NCI-H2029 (cell line): ENCODE measurements around the gene SHISAL1.

ENCODE experiments used
- DNase-seq: peaks from one replicate; lab custom pipeline; 2025; lab: John Stamatoyannopoulos, UW

The SHISAL1 gene

DNA sequence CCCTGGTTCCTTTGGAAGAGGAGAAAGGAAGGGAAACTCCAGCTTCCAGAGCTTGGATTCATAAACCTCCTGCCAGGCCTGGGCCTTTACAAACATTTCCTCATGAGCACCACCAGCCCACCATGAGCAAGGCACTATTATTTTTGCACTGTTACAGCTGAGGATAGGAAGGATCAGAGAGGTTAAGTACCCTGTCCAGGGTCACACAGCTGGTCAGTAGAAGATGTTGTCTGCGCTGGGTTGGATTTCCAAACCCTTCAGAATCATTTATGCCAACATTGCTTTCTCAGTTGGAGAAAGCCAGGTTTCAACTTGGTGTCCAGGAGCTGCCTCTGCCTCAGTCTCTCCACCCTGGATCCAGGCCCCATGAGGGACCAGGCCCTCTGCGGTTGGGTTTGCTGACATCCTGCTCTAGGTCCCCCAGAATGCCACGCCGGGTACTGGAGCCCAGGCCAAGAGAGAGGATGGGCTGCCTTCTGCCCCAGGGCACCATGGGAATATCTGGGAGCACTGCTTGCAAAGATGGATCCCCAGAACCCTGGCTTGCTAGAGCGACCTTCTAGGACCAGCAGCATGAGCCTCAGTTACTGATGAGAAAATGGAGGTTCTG lies 29.7 kb upstream of the SHISAL1 start:
- DNase-seq, result no peak

- no peak for DNase-seq
Measured at GRCh38 chr22:44341431-44342346, 28.9 kb upstream of the SHISAL1 start.

- DNase-seq, result peak; percentile 41
Measured at GRCh38 chr22:44340271-44341239, 27.8 kb upstream of the SHISAL1 start.

GRCh38 chr22:44338906-44339305 lies 26.2 kb upstream of the SHISAL1 start:
- DNase-seq, result peak; percentile 76

DNA sequence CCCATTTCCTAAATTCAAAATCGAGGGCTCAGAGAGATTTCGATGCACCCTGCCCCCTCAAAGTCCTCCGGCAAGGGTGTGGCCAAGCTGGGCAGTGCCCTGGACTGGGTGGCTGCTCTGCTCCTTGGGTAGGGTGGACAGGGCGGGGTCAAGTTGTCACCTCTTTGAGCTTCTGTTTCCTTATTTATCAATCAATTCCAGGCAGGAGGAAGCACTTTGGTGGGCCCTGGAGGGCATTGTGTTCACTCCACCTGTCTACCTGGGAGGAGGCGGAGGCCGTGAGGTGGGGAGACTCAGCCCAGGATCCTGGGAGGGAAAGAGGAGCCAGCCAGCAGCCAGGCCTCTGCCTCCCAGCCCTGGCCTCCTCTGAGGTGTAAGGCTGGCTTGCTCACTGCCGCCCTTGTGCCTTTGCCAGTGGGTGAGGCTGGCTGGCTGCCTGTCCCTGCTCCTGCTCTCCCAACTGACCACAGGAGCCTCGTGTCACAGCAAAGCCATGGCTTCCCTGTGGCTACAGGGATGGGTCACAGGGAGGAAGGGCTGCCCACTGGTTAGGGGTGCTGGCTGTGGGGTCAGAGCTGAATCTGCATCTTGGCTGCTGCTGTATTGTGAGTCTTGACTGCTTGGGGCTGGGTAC lies 25.5 kb upstream of the SHISAL1 start:
- no peak for DNase-seq

DNA sequence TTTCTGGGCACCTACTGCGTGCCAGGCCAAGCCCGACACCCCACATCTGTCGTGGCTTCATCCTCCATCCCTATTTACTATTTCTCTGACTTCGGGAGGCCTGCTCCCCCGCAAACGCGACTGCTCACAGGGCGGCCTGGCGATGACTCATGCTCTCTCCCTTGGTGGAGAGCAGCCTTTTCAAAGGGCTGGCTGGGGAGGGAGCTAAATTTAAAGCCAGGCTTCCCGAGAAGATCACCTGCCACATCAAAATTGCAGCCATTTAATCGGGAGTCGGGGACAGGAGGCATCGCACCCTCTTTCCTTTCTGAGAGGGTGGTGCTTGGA lies 24.9 kb upstream of the SHISAL1 start:
- peak; percentile 41 for DNase-seq

DNA sequence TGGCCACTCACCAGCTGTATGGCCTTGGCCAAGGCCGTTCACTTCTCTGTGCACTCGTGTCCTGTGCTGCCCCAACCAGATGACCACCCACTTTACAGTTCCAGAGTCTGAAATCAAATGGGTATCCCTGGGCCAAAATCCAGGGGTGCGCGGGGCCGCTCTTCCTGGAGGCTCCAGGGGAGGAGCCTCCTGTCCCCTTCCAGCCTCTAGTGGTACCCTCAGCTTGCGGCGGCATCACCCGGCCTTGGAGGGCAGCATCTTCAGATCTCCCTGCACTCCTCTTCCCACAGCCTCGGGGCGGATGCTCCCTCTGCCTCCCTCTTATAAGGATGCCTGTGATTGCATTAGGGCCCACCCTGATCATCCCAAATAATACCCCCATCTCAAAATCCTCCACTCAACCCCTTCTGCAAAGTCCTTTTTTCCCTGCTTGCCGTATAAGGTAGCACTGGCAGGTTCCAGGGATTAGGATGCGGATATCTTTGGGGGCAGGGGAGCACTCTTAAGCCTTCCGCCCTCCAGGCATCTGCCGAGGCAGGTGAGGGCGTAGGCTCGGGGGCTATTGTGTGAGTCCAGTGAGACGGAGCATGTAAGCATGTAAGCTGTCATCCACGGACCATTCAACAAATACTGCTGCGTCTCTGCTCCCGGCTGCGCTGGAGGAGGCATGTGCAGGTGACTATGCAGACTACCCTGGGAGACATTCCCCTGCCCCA lies 24.4 kb upstream of the SHISAL1 start:
- DNase-seq, result peak; percentile 58

GRCh38 chr22:44335903-44336803 lies 23.4 kb upstream of the SHISAL1 start:
- DNase-seq, result no peak

- no peak for DNase-seq
Measured at GRCh38 chr22:44335066-44335839, 22.5 kb upstream of the SHISAL1 start.

- DNase-seq, result no peak
Measured at GRCh38 chr22:44333847-44334635, 21.3 kb upstream of the SHISAL1 start.

DNA sequence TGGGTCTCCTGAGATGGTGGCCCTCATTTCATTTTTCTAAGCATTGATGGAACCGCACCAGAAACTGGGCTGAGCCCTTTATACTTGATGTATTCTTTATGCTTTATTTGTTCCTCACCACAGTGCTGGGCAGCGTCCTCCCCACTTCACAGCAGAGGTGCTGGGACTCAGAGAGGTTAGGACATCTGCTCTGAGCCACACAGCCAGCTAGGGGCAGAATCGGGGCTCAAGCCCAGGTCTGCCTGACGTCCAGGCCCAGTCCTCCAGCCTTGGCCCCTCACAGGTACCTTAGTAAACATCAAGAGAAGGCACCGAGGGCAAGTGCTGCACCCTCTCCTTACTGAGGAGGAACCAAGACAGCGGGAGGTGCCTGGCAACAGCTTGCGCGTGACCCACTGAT lies 20.2 kb upstream of the SHISAL1 start:
- no peak for DNase-seq

- DNase-seq, result peak; percentile 49
Measured at GRCh38 chr22:44331881-44332714, 19.3 kb upstream of the SHISAL1 start.

DNA sequence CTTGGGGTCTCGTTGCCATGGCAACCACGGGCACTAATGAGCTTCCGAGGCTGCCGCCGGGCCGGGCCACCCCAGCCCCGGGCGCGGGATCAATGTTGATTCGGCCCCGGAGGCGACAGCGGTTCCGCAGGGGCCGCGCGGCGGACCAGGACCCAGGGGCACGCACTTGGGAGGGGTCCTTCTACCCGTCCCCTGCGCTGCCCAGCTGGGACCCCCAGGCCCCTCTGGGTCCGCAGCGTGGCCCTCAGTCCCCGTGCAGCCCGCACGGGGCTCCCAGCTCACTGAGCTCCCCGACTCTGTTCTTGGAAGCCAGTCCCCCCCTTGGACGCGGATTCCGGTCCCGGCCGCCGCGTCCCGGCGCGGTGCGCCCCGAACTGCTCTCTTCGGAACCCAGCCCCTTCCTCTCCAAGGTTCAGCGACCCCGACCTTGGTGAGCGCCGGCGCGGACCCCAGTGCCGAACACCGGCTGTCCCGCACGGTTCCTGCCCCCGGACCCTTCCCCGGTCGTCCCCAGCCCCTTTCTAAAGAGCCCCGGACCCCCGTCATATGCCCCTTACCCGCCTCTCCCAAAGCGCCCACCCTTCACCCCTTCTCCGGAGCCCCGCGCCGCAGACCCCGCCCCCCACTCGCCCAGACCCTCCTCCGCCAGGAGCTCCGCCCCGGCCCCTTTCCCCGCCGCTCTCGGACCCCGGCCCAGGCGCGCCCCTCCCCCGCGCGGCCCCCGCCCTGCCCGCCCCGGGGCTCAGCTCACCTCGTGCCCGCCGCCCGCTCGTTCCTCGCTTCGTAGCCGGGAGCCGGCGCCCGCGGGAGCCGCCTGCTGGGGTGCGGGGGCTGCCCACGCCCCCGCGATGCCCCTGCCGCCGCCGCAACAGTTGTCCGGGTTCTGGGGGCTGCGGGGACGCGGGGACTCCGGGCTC lies 18.3 kb upstream of the SHISAL1 start:
- no peak for DNase-seq

- DNase-seq, result no peak
Measured at GRCh38 chr22:44330188-44330743, 17.5 kb upstream of the SHISAL1 start.

DNA sequence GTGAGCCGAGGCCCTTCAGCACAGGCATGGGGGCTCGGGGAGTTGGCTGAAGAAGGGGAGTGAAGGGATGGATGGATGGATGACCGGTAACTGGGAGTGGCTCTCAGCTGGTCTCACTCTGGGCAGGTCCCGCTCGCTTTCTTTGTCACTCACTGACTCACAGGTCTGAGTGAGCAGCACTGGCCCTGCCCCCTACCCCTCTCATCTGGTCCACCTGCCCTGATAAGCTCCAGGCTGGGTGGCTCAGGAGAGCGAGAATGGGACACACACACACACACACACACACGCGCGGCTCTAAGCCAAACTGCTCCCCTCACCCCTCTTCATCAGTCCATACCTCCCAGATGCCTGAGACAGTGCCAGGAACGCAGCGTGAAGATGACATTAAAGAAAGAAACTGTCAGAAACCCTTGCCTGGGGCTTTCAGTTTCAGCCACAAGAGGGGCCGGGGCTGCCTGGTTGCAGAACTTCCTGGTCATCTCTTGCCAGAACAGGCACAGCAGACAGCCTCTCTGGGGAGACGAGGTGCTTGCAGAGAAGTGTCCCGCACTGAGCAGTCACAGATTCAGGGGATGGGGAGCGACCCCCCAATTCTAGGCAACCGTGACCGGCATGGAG lies 16.5 kb upstream of the SHISAL1 start:
- peak; percentile 55 for DNase-seq

DNA sequence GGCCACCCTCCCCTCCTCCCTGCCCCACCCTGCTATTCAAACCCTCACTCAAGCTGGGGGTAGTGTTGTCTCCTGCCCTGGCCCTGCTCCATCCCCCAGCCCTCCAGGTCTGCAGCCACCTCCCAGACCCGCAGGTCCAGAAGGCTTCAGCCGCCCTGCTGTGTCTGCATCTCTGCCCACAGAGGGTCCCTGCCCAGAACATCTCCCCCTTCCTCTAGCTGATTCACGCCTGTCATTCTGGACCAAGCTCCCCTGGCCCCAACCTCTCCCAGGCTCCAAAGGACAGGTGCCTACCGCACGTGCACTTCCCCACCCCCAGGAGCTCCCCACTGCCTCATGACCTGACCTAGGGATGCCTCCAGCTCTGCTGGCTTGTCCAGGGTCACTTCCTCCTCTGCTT lies 16.0 kb upstream of the SHISAL1 start:
- DNase-seq, result no peak
